HG03520 (cell line): ENCODE measurements around the gene LENG9.

ENCODE experiments used
- ATAC-seq: cut with Tn5 transposase; IDR thresholded peaks from one replicate; pipeline ENCODE4 v1.9.1; 2021; ENCODE audit warnings: mild to moderate bottlenecking, moderate library complexity; ENCODE audit not compliant: unreplicated experiment

LENG9 gene

DNA sequence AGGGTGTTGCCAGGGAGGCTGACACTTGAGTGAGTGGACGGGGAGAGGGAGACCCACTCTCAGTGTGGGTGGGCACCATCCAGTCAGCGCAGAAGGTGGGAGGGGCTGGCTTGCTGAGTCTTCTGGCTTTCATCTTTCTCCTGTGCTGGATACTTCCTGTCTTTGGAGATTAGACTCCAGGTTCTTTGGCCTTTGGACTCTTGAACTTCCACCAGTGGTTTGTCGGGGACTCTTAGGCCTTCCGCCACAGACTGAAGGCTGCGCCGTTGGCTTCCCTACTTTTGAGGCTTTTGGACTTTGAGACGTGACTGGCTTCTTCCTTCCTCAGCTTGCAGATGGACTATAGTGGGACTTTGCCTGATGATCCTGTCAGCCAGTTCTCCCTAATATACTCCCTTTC lies 18.8 kb downstream of the LENG9 start:
- no peak for ATAC-seq

GRCh38 chr19:54440641-54441040 lies 22.9 kb downstream of the LENG9 start:
- no peak for ATAC-seq

GRCh38 chr19:54439174-54439851 lies 24.3 kb downstream of the LENG9 start:
- no peak for ATAC-seq

GRCh38 chr19:54436628-54437252 lies 26.8 kb downstream of the LENG9 start:
- ATAC-seq = no peak

DNA sequence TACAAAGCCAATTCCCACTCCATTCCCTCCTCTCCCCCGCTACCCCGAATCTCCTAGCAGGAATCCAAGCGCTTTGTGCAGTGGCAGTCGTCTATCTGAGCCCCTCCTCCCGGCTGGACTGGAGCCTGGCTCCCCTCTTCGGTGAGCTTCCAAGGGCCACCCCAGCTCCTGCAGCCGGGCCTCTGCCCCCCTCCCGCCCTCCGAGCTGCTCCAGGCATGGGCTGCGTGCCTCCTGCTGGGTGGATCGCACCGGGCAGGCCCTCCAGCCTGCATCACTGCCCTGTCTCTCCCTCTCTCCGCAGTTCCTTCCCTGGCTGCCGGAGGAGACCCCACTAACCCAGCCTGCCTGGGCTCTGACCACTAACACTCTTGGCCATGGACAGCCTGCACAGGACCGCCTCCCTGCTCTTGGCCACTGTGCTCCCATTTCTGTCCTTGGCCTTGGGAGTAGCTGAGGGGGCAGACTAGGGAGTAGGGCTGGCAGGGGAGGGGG lies 27.5 kb downstream of the LENG9 start:
- no peak for ATAC-seq

GRCh38 chr19:54435551-54436016 lies 28.0 kb downstream of the LENG9 start:
- no peak for ATAC-seq

DNA sequence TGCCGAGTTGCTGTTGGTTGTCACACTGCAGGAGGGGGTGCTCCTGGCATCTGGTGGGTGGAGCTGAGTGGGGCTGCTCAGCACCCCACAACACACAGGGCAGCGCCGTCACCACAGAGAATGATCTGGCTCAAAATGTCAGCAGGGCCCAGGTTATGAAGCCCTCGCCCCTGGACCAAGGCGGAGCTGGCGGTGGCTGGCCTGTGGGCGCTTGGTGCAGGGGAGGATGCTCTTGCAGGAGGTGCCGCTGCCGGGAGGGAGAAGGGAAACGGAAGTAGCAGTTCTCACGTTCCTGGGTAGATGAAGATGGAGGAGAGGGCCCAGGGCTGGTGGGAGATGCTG lies 28.7 kb downstream of the LENG9 start:
- ATAC-seq = no peak

- ATAC-seq = no peak
Measured at GRCh38 chr19:54434112-54434872, 29.3 kb downstream of the LENG9 start.

DNA sequence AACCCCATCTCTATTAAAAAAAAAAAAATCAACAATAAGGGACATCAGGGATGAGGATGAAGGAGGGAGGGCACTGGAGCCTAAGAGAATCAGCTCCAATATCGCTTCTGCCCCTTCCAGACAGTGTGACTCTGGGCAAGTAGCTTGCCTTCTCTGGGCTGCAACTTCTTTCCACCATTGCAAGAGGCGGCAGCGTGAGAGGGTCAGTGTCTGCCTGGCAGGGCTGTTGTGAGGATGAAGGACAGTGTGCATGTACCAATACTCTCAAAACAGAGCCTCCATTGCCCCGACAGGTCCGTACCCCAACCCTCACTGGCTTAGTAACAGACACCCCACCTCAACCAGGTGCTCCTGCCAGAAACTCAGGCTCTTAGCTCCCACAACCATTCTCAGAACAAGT lies 29.9 kb downstream of the LENG9 start:
- no peak for ATAC-seq

DNA sequence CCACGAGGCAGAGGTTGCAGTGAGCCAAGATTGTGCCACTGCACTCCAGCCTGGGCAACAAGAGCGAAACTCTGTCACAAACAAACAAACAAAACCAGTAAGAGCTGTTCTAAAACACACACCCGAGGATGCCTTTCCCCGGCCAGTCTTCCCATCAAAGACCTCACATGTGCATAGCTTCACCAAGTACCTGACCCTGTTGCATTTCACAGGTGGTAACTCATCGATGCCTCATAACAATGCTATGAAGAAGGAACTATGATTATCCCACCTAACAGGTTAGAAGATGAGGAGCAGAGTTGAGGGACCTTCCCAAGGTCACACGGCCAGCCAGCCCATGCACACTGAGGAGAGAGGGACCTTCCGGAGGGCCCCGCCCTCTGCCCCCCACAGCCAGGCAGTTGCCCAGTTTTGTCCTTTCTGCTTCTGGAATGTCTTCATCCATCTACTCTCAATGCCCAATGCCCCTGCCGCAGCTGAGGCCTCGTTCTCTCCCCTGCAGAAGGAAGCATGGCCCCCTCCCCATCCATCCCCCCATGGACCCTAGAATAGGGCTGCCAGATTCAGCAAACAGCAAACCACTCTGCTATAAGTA lies 31.3 kb downstream of the LENG9 start:
- no peak for ATAC-seq

GRCh38 chr19:54431255-54431838 lies 32.2 kb downstream of the LENG9 start:
- no peak for ATAC-seq

GRCh38 chr19:54430306-54431254 lies 33.0 kb downstream of the LENG9 start:
- no peak for ATAC-seq

DNA sequence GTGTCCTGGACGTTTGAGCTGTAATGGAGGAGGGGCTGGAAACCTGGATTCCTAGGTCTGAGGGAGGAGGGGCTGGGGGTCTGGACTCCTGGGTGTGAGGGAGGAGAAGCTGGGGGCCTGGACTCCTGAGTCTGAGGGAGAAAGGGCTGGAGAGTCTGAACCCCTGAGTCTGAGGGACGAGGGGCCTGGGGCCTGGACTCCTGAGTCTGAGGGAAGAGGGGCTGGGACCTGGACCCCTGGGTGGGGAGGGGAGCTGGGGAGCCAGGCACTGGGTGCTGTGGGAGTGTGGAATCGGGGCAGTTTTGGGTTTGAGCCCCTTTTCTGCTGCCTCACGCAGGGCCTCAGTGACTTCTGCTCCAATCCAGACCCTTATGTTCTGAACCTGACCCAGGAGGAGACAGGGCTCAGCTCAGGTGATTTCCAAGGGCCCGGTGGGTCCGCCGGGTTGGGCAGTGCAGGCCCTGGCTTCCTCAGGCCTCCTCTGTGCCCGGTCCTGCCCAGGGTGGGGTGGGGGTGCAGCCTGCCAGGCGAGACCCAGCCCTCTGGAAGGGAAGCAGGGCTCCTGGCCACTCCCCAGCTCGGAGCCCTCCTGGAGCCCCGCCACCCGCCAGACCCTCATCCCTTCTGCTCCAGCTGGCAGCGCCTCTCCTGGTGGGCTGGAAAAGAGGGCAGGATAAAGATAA lies 33.9 kb downstream of the LENG9 start:
- no peak for ATAC-seq

- ATAC-seq = no peak
Measured at GRCh38 chr19:54429176-54429495, 34.4 kb downstream of the LENG9 start.

- no peak for ATAC-seq
Measured at GRCh38 chr19:54428323-54429175, 35.0 kb downstream of the LENG9 start.

- ATAC-seq = no peak
Measured at GRCh38 chr19:54427586-54427985, 36.0 kb downstream of the LENG9 start.

DNA sequence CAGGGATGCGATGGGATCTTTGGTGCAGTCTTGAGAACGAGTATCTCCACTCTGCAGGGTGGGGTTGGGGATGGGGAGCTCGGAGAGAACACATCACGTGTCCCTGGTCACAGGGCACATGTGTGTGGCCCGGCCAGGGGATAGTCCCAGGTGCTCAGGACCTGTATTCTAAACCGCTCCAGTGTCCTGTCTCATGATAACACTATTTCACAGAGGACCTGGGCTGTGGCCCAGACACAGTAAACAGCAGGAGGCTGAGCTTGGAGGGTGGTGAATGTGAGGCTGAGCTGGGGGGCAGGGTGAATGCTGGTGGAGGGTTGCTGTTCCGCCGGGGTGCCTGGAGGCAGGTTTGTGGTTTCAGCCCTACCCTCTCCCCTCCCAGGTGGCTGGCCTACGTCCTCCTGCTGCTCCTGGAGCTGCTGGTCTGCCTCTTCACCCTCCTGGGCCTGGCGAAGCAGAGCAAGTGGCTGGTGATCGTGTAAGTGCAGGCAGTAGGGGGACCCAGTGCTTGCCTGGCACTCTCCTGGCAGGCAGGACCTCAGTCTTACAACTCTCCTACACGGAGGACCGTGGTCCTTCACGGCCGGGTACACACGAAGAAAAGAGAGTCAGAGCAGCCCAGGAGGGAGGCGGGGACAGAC lies 37.2 kb downstream of the LENG9 start:
- no peak for ATAC-seq

DNA sequence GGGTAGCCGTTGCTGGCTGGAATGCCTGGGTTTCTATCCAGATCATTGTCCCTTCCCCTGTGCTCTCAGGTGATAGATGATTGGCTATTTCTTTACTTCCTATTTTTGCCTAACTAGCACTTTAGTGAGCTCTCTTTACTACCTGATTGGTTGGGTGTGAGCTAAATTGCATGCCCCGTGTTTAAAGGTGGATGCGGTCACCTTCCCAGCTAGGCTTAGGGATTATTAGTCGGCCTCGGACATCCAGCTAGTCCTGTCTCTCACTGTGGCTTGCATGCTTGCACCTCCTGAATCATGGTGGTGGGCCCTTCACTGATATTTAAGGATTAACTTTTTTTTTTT lies 38.2 kb downstream of the LENG9 start:
- ATAC-seq = no peak
